Psoas muscle (tissue), 8 donors: ENCODE results near the gene MED13L. TPM values are rescaled to one million over a fixed set of nuclear protein-coding genes. Genes with fewer than 3 reads are reported as not detected.

ENCODE experiments used
- ATAC-seq, 4 donors: fragments of 200-7000 bp; cut with Tn5 transposase; one replicate each; pipeline ENCODE4 v1.9.1; 2020; ENCODE audit warnings: moderate library complexity in 3 of 4, mild to moderate bottlenecking in 2 of 4
- DNase-seq, 2 donors: peaks; one replicate each; pipeline ENCODE4 v3.0.0-alpha.2; 2020
- H3K27ac ChIP-seq: fragments of 200-600 bp; one replicate; pipeline ENCODE4 v1.8.0; 2022
- H3K27me3 ChIP-seq, 3 donors: fragments of 200-600 bp in 1 of 3; one replicate each; pipeline versions ENCODE4 v1.6.1 to v1.8.0; 2013 to 2022; ENCODE audit warnings: low read length in 2 of 3, mild to moderate bottlenecking in 2 of 3, moderate library complexity in 1 of 3; ENCODE audit not compliant: insufficient read depth in 3 of 3
- H3K36me3 ChIP-seq, 2 donors: fragments of 200-600 bp in 1 of 2; one replicate each; pipeline versions ENCODE4 v1.6.1 to v1.8.0; 2013 to 2022; ENCODE audit warnings: low read depth in 1 of 2, mild to moderate bottlenecking in 1 of 2, moderate library complexity in 1 of 2; ENCODE audit not compliant: insufficient read depth in 1 of 2
- H3K4me1 ChIP-seq: fragments of 200-600 bp; one replicate; pipeline ENCODE4 v1.8.0; 2022
- H3K4me3 ChIP-seq: fragments of 200-600 bp; one replicate; pipeline ENCODE4 v1.8.0; 2022; ENCODE audit warnings: mild to moderate bottlenecking
- H3K9me3 ChIP-seq: fragments of 200-600 bp; one replicate; pipeline ENCODE4 v1.8.0; 2022
- whole genome bisulfite sequencing, 3 donors: extraction: QIAGEN DNeasy Blood & Tissue Kit; methylation state at CpG; one replicate each; pipeline versions ENCODE4 v1.1.6 to v1.1.7; 2013; 5-methylcytosine and 5-hydroxymethylcytosine counted together
- intact Hi-C, 2 donors: fragments of 100-400 bp; cut with DNase I; formaldehyde crosslinking; loops; one replicate each; pipeline versions ENCODE4 v1.11.0 to v1.14.2; 2022
- long read RNA-seq, 2 donors: library from polyadenylated mRNA; unstranded; transcript quantifications; one replicate each; pipeline ENCODE4 v2.0.0, GENCODE V29; 2021
- polyA plus RNA-seq, 3 donors: library from polyadenylated mRNA; stranded (reverse); fragments of 200-250 nt; gene quantifications; one replicate each; pipeline ENCODE4 v1.2.3, GENCODE V29; 2013
- total RNA-seq, 4 donors: library from RNA; stranded (reverse); fragmentation: NEBNext Ultra II Directional in 2 of 4; extraction: Animal tissue kit (Norgen Biotek cat#: 25700) in 2 of 4; gene quantifications; one replicate each; pipeline versions ENCODE4 v1.2.1 to v1.2.4, GENCODE V29; 2021 to 2023
- TF ChIP-seq, protein P1 (sequence below): fragments of 200-600 bp; IDR thresholded peaks from one replicate; pipeline ENCODE4 v1.8.0; 2022; ENCODE audit warnings: antibody characterized with exemption
- donor health status: healthy with polysubstance abuse.
- donor health status: DM: no; HTN: no; CAD: no; lungs with moderate emphysema.
- donor health status: Bipolar disorder and iron deficiency.
- donor health status: healthy.
- donor health status: DM: yes; HTN: yes; CAD: no.
- donor health status: DM: no; HTN: no; CAD: no.
- donor health status: DM: no; HTN: no; CAD: no.
- donor health status: DM: yes; HTN: yes; CAD: no.

Gene MED13L
- total RNA-seq (10 to 100 TPM; 72.5 to 90.5 (median 75.2) TPM), polyA plus RNA-seq (10 to 100 TPM in 2 of 3 donors, 1 to 10 TPM in 1; 8.9 to 34.3 (median 15.3) TPM)
- long read RNA-seq, donor 1, partial matches to known transcripts, result 10 of 14 reads
- long read RNA-seq, donor 1, other reads (novel, unspliced or antisense), result 3 of 14 reads
- long read RNA-seq, donor 2, full-length matches to known transcripts, result 1 of 29 reads
- long read RNA-seq, donor 2, partial matches to known transcripts, result 24 of 29 reads
- long read RNA-seq, donor 2, other reads (novel, unspliced or antisense), result 4 of 29 reads

DNA sequence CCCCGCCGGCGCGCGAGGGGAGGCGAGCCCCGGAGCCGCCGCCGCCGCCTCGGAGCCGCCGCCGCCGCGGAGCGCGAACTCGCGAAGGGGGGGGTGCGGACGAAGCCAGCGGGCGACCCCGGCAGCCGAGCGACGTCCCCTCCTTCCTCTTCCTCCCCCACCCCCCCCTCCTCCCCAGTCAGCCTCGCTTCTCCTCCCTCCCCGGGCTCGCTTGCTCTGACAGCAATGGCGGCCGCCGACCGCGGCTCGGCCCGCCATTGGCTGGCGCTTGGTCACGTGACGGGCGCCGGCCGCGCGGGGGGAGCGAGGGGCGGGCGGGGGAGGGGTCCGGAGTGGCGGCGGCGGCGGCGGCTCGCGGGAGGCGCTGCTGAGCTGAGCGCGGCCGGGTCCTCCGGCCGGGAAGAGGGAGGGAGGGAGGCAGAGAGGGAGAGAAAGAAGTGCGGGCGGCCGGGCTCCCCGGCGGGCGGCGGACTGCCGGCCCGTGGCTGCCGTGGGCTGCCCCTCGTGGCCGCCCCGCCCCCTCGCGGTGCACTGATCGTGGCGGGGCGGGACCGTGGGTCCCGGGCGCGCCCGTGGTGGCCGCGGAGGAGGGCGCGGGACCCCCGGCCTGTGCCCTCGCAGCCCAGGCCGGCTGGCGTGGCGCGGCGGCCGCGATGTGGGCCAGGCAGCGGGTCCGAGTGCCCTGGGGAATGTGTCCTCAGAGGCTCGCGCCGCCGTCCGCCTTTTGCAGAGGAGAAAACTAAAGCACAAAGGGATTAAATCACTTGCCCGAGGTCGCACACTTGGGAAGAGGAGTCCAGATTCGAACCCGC is at the start of gene MED13L:
TSS of gene MED13L (minus strand) at position 227 of the 812 bp plus-strand sequence. CDS start 562 bp downstream, outside the sequence.
- intact Hi-C loops, result loop anchor here (1.0 to 5.0 kb wide), 5 partner anchors 40 to 325 kb away; no protein-coding TSS in a partner anchor
- no peaks in the 10 kb centered on the region for H3K9me3 ChIP-seq
- H3K36me3 ChIP-seq, result no peaks in the 10 kb centered on the region
- DNase-seq, result peak; percentile 90 to 94
- H3K4me3 ChIP-seq, result peak within 1 kb of the TSS; percentile 86
- ATAC-seq, result peak; percentile 91 to 95 (median 94)
- H3K27me3 ChIP-seq, result no peaks in the 10 kb centered on the region
- TF ChIP-seq, protein P1, sequence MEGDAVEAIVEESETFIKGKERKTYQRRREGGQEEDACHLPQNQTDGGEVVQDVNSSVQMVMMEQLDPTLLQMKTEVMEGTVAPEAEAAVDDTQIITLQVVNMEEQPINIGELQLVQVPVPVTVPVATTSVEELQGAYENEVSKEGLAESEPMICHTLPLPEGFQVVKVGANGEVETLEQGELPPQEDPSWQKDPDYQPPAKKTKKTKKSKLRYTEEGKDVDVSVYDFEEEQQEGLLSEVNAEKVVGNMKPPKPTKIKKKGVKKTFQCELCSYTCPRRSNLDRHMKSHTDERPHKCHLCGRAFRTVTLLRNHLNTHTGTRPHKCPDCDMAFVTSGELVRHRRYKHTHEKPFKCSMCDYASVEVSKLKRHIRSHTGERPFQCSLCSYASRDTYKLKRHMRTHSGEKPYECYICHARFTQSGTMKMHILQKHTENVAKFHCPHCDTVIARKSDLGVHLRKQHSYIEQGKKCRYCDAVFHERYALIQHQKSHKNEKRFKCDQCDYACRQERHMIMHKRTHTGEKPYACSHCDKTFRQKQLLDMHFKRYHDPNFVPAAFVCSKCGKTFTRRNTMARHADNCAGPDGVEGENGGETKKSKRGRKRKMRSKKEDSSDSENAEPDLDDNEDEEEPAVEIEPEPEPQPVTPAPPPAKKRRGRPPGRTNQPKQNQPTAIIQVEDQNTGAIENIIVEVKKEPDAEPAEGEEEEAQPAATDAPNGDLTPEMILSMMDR, result peak; percentile 50
- peak within 1 kb of the TSS; percentile 95 for H3K27ac ChIP-seq
- peaks cover 31% of the 10 kb centered on the region for H3K4me1 ChIP-seq
- WGBS, 3 donors, result 1 to 2% (median 1%) methylated on average over 38 to 109 of the region's 111 CpGs

DNA sequence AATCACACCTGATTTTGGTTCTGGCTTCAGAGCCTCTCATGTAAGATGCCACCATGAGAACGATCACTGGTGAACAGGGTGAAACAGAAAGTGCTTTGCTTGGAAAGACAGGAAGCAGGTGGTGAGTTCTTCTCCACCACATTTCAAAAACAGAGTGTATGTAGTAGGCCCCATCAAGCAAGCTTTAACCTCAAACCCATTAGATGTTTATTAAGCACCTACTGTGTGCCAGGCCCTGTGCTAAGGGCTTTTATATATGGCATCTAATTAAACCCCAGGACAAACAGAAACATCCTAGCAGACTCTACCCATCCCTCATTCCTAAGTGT is 47.8 kb upstream of the MED13L start:
- Histone ChIP-seq H3K36me3 (no peaks in the 10 kb centered on the region), H3K4me1 (peaks cover 5% of the 10 kb centered on the region), H3K27ac (no peak overlapping the region), H3K4me3 (no peak overlapping the region), H3K27me3 (no peaks in the 10 kb centered on the region), H3K9me3 (no peaks in the 10 kb centered on the region)
- DNase-seq, result no peak
- WGBS, 3 donors, result 63 to 76% (median 64%) methylated on average over 1 of the region's 1 CpG
- intact Hi-C loops, result no loop called here
- no peak for ATAC-seq
- TF ChIP-seq, protein P1, result no peak

DNA sequence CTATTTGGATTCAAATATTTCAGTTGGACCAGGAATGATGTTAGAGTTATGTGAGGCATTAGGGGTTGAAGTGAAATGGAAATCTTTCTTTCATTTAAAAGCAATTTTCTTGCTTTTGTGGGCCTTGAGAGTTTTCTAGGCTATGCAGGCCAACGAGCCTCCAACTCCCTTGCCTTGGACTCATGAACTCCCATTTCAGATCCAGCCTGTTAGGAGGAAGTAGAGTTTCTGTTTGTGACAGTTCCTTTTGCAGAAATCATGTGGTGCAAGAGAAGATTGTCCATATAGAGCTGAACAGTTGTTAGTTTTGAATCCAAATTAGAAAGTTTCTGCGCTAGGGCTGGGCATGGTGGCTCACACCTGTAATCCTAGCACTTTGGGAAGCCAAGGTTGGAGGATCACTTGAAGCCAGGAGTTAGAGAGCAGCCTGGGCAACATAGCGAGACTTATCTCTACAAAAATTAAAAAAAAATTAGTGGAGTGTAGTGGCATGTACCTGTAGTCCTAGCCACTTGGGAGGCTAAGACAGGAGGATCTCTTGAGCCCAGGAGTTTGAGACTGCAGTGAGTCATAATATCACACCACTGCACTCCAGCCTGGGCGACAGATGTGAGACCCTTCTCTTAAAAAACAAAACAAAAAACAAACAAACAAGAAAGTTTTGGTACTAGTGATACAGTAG is 47.3 kb upstream of the MED13L start:
- no peaks in the 10 kb centered on the region for H3K36me3 ChIP-seq
- no peaks in the 10 kb centered on the region for H3K9me3 ChIP-seq
- intact Hi-C loops, result no loop called here
- ATAC-seq (no peak), DNase-seq (no peak)
- TF ChIP-seq, protein P1, result no peak
- H3K27me3 ChIP-seq, result no peaks in the 10 kb centered on the region
- H3K4me1 ChIP-seq, result peaks cover 9% of the 10 kb centered on the region
- H3K4me3 ChIP-seq, result no peak overlapping the region
- no peak overlapping the region for H3K27ac ChIP-seq
- WGBS, 3 donors, result 82 to 90% (median 90%) methylated on average over 4 of the region's 4 CpGs

DNA sequence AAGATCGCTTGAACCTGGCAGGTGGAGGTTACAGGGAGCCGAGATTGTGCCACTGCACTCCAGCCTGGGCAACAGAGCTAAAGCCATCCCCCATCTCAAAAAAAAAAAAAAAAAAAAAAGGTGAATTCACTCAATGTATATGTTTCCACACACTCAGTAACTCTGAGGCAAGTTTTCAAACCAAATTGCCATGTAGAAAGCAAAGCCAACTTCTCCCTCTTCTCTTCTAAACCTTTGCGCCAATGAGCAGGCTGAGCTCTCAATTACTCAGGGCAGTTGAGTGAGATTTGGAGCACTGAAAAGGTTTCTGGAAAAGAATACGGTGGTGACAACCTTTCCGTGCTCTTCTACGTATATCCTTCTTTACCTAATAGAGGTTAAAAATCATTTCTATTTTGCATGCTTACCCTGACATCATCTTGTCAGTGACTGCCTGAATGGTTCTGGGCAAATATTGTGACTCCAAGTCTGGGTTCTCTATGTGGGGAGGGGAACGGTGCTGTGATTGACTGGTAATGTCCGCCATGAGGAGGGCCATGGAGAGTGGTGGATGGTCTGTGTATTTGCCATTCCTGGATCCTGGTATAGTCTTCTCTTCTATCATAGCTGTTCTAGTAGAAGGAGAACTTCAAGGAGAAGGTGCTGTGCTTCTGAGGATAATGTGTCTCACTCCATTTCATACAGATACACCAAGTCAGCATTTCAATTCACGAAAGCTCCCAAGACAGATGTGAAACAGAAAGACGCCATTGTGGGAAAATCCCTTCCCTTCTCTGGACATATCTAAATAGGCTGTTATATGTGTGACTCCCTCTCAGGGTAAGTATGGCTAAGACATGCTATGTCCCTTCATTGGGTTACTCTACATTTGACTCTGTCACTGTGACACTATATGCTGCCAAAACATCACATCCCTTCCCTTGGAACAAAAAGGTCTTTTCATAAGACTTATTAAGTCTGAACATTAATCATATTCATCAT is 46.2 kb upstream of the MED13L start:
- no peaks in the 10 kb centered on the region for H3K27me3 ChIP-seq
- H3K36me3 ChIP-seq, result no peaks in the 10 kb centered on the region
- WGBS, 3 donors, result 91 to 92% (median 91%) methylated on average over 10 of the region's 10 CpGs
- no peaks in the 10 kb centered on the region for H3K9me3 ChIP-seq
- no peak overlapping the region for H3K27ac ChIP-seq
- TF ChIP-seq, protein P1, result no peak
- no peak for ATAC-seq
- no peak overlapping the region for H3K4me3 ChIP-seq
- DNase-seq, result no peak
- intact Hi-C loops, result no loop called here
- H3K4me1 ChIP-seq, result peaks cover 18% of the 10 kb centered on the region
